ENCODE data around the gene SGMS2.
"Not testable (repeated sequence)": the region's sequence is repeated elsewhere in the genome, so short reads cannot be mapped to it uniquely, and the experiment has no call there.

Gene SGMS2

GRCh38 chr4:107913283-107913899 is 88.7 kb downstream of the SGMS2 start:
- Histone ChIP-seq H3K27ac (no peak overlapping the region), H3K4me3 (ENCODE audit: low read depth in 1 of 2, low read length in 1 of 2) (no peak overlapping the region), H3K36me3 (peaks cover 23% of the 10 kb centered on the region), H3K4me1 (ENCODE audit: control insufficient read depth in 1 of 2, insufficient read depth in 1 of 2, low read depth in 1 of 2, low read length in 1 of 2) (peaks cover 0 to 8% of the 10 kb centered on the region in 2 experiments), H3K27me3 (no peaks in the 10 kb centered on the region), H3K9me3 (no peaks in the 10 kb centered on the region)
- TF ChIP-seq CTCF (IDR thresholded peaks at IDR 0.05), result peak; percentile 80

GRCh38 chr4:107915220-107915619 is 90.5 kb downstream of the SGMS2 start:
- Histone ChIP-seq H3K27me3 (no peaks in the 10 kb centered on the region), H3K27ac (no peak overlapping the region), H3K4me1 (ENCODE audit: control insufficient read depth in 1 of 2, insufficient read depth in 1 of 2, low read depth in 1 of 2, low read length in 1 of 2) (peaks cover 0 to 8% of the 10 kb centered on the region in 2 experiments), H3K9me3 (no peaks in the 10 kb centered on the region), H3K36me3 (peaks cover 18% of the 10 kb centered on the region), H3K4me3 (ENCODE audit: low read depth in 1 of 2, low read length in 1 of 2) (no peak overlapping the region)
- no peak for TF ChIP-seq CTCF (IDR thresholded peaks at IDR 0.05)

DNA sequence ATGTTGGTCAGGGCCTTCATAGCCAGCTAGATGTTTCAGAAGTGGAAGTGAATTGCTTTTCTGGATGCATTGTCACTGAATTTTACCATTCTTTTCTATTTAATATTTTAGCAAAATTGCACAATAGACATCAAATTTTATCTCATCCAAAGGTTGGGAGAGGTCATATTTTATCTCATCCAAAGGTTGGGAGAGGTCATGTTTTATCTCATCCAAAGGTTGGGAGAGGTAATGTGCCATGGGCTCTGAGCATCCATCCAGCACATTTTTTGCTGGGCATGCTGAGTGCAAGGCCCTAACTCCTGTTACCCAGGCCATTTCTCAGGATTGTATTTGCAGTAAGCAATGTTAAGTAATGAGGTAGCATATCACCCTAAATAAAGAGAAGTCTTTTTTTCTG is 91.9 kb downstream of the SGMS2 start:
- H3K27me3 ChIP-seq, result no peaks in the 10 kb centered on the region
- peaks cover 7% of the 10 kb centered on the region for H3K36me3 ChIP-seq
- H3K4me1 ChIP-seq (ENCODE audit: control insufficient read depth in 1 of 2, insufficient read depth in 1 of 2, low read depth in 1 of 2, low read length in 1 of 2), result peaks cover 0 to 8% of the 10 kb centered on the region in 2 experiments
- no peak overlapping the region for H3K4me3 ChIP-seq (ENCODE audit: low read depth in 1 of 2, low read length in 1 of 2)
- H3K27ac ChIP-seq, result no peak overlapping the region
- no peak for TF ChIP-seq CTCF (IDR thresholded peaks at IDR 0.05)
- H3K9me3 ChIP-seq, result no peaks in the 10 kb centered on the region

GRCh38 chr4:107917500-107917899 is 92.8 kb downstream of the SGMS2 start:
- Histone ChIP-seq H3K27me3 (no peaks in the 10 kb centered on the region), H3K9me3 (no peaks in the 10 kb centered on the region), H3K27ac (no peak overlapping the region), H3K4me1 (ENCODE audit: control insufficient read depth in 1 of 2, insufficient read depth in 1 of 2, low read depth in 1 of 2, low read length in 1 of 2) (peaks cover 0 to 8% of the 10 kb centered on the region in 2 experiments), H3K4me3 (ENCODE audit: low read depth in 1 of 2, low read length in 1 of 2) (no peak overlapping the region), H3K36me3 (peaks cover 7% of the 10 kb centered on the region)
- TF ChIP-seq CTCF (IDR thresholded peaks at IDR 0.05), result no peak

DNA sequence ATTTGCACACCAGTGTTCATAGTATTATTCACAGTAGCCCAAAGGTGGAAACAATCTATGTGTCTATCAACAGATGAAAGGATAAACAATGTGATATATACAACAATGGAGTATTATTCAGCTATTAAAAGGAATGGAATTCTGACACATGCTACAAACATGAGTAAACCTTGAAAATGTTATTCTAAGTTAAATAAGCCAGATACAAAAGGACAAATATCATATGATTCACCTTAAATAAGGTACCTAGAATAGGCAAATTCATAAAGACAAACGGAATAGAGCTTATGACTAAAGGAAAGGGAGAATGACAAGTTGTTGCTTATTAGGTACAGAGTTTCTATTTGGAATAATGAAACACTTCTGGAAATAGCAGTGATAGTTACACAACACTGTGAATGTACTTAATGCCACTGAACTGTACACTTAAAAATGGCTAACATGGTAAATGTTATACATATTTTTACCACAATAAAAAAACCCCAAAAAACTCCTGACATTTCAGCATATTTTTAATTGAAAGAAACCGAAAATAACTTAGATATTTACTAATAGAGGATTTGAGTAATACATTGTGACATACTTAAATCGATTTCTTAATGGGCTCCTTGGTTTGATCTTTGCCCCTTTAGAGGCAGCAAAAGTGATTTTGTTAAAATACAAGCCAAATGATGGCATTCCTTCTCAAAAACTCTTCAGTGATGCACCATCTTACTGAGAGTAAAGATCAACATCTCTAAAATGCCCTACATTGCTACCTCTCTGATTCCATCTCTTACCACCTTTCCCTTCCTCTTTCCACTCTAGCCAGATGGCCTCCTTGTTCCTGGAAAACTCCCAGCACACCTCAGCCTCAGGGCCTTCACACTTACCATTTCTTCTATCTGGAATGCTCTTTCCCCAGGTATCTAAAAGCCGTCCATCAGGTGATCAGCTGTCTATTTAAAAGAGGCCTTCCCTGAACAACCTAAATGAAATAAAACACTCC is 98.0 kb downstream of the SGMS2 start:
- no peak for TF ChIP-seq CTCF (IDR thresholded peaks at IDR 0.05)
- Histone ChIP-seq H3K27me3 (no peaks in the 10 kb centered on the region), H3K27ac (no peak overlapping the region), H3K4me3 (ENCODE audit: low read depth in 1 of 2, low read length in 1 of 2) (no peak overlapping the region), H3K4me1 (ENCODE audit: control insufficient read depth in 1 of 2, insufficient read depth in 1 of 2, low read depth in 1 of 2, low read length in 1 of 2) (no peaks in the 10 kb centered on the region), H3K9me3 (no peaks in the 10 kb centered on the region), H3K36me3 (no peaks in the 10 kb centered on the region)

DNA sequence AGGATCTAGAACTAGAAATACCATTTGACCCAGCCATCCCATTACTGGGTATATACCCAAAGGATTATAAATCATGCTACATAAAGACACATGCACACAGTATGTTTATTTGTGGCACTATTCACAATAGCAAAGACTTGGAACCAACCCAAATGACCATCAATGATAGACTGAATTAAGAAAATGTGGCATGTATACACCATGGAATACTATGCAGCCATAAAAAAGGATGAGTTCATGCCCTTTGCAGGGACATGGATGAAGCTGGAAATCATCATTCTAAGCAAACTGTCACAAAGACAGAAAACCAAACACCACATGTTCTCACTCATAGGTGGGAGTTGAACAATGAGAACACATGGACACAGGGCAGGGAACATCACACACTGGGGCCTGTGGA is 101.0 kb downstream of the SGMS2 start:
- H3K36me3 ChIP-seq; H3K4me1 ChIP-seq (ENCODE audit: control insufficient read depth in 1 of 2, insufficient read depth in 1 of 2, low read depth in 1 of 2, low read length in 1 of 2); H3K27ac ChIP-seq; H3K9me3 ChIP-seq; H3K4me3 ChIP-seq (ENCODE audit: low read depth in 1 of 2, low read length in 1 of 2): not testable (repeated sequence)
- H3K27me3 ChIP-seq, result peaks cover 20% of the 10 kb centered on the region

GRCh38 chr4:107926875-107927274 is 102.1 kb downstream of the SGMS2 start:
- not testable (repeated sequence) for H3K4me3 ChIP-seq (ENCODE audit: low read depth in 1 of 2, low read length in 1 of 2); H3K36me3 ChIP-seq; H3K9me3 ChIP-seq; H3K27ac ChIP-seq
- Histone ChIP-seq H3K4me1 (ENCODE audit: control insufficient read depth in 1 of 2, insufficient read depth in 1 of 2, low read depth in 1 of 2, low read length in 1 of 2) (peaks cover 9 to 13% of the 10 kb centered on the region in 2 experiments), H3K27me3 (peaks cover 32% of the 10 kb centered on the region)
